Neural cell (in vitro differentiated cells): ENCODE data around the gene EPS8. TPM values are rescaled to one million over a fixed set of nuclear protein-coding genes. Genes with fewer than 3 reads are reported as not detected.

Source experiments
- H2AFZ ChIP-seq: fragments of 200-600, 300-800 bp; sonication (generic), shearing (Covaris generic); 2 replicates; pipeline ENCODE4 v1.6.0; 2014; ENCODE audit warnings: low read depth, mild to moderate bottlenecking, antibody characterized with exemption, low read length, moderate library complexity
- H3F3A ChIP-seq: fragments of 200-600 bp; shearing (Covaris generic); 2 replicates; pipeline ENCODE4 v1.6.1; 2016; ENCODE audit warnings: mild to moderate bottlenecking, moderate library complexity, mixed read lengths, antibody characterized with exemption, low read length; ENCODE audit not compliant: insufficient read depth, poor library complexity, severe bottlenecking
- H3K27ac ChIP-seq: fragments of 200-600, 300-800 bp; sonication (generic), shearing (Covaris generic); 2 replicates; pipeline ENCODE4 v1.5.1; 2014; ENCODE audit warnings: mild to moderate bottlenecking, low read length, moderate library complexity
- H3K27me3 ChIP-seq: fragments of 300-800, 200-600 bp; sonication (generic), shearing (Covaris generic); 2 replicates; pipeline ENCODE4 v1.6.0; 2014; ENCODE audit warnings: mild to moderate bottlenecking, low read depth, low read length, moderate library complexity; ENCODE audit not compliant: insufficient read depth
- H3K36me3 ChIP-seq: fragments of 300-800, 200-600 bp; sonication (generic), shearing (Covaris generic); 2 replicates; pipeline ENCODE4 v1.5.1; 2014; ENCODE audit warnings: mild to moderate bottlenecking, antibody characterized with exemption, low read length, moderate library complexity; ENCODE audit not compliant: insufficient read depth
- H3K4me2 ChIP-seq: fragments of 300-800, 200-600 bp; sonication (generic), shearing (Covaris generic); 2 replicates; pipeline ENCODE4 v1.6.0; 2014; ENCODE audit warnings: mild to moderate bottlenecking, low read length
- H3K4me3 ChIP-seq: fragments of 300-800, 200-600 bp; sonication (generic), shearing (Covaris generic); 2 replicates; pipeline ENCODE4 v1.5.1; 2014; ENCODE audit warnings: mild to moderate bottlenecking, low read length, moderate library complexity
- H3K79me2 ChIP-seq: fragments of 200-600 bp; shearing (Covaris generic); replicated peaks from 2 replicates; pipeline ENCODE4 v1.6.0; 2014; ENCODE audit warnings: mild to moderate bottlenecking, low read length, moderate library complexity; ENCODE audit not compliant: insufficient read depth
- H3K9ac ChIP-seq: fragments of 300-800, 200-600 bp; sonication (generic), shearing (Covaris generic); 2 replicates; pipeline ENCODE4 v1.6.1; 2016; ENCODE audit warnings: mild to moderate bottlenecking, low read length, mixed read lengths
- H3K9me2 ChIP-seq: fragments of 200-600 bp; shearing (Covaris generic); 2 replicates; pipeline ENCODE4 v1.6.1; 2016; ENCODE audit warnings: mild to moderate bottlenecking, low read length, mixed read lengths; ENCODE audit not compliant: insufficient read depth
- H3K9me3 ChIP-seq: fragments of 200-600, 300-800 bp; sonication (generic), shearing (Covaris generic); 2 replicates; pipeline ENCODE4 v1.6.1; 2016; ENCODE audit warnings: mild to moderate bottlenecking, mixed run types, low read length, moderate library complexity, mixed read lengths
- H4K20me1 ChIP-seq: fragments of 200-600 bp; shearing (Covaris generic); 2 replicates; pipeline ENCODE4 v1.6.1; 2016; ENCODE audit warnings: mild to moderate bottlenecking, mixed run types; ENCODE audit not compliant: insufficient read depth
- CTCF ChIP-seq: fragments of 450-650 bp; IDR thresholded peaks from 2 replicates; pipeline ENCODE4 v1.5.1; 2014; ENCODE audit warnings: antibody characterized with exemption, mild to moderate bottlenecking, moderate library complexity; ENCODE audit not compliant: poor library complexity, severe bottlenecking
- EP300 ChIP-seq: fragments of 450-650 bp; conservative IDR thresholded peaks from 2 replicates; pipeline ENCODE4 v1.6.1; 2014; ENCODE audit warnings: antibody characterized with exemption, mild to moderate bottlenecking, moderate library complexity; ENCODE audit not compliant: poor library complexity, severe bottlenecking
- EZH2 ChIP-seq: fragments of 200-600, 300-800 bp; shearing (Covaris generic), sonication (generic); IDR thresholded peaks from 2 replicates; pipeline ENCODE4 v1.6.1; 2014; ENCODE audit warnings: antibody characterized with exemption, low read length, borderline replicate concordance, mild to moderate bottlenecking; ENCODE audit not compliant: insufficient read depth, poor library complexity, severe bottlenecking
- MXI1 ChIP-seq: fragments of 450-650 bp; conservative IDR thresholded peaks from 2 replicates; pipeline ENCODE4 v1.6.1; 2014; ENCODE audit warnings: antibody characterized with exemption, mild to moderate bottlenecking; ENCODE audit not compliant: poor library complexity, severe bottlenecking
- POLR2AphosphoS5 ChIP-seq: IDR thresholded peaks from 2 replicates; pipeline ENCODE4 v1.6.1; 2012
- RAD21 ChIP-seq: fragments of 450-650 bp; conservative IDR thresholded peaks from 2 replicates; pipeline ENCODE4 v1.6.1; 2014; ENCODE audit warnings: antibody characterized with exemption, mild to moderate bottlenecking, moderate library complexity
- REST ChIP-seq: IDR thresholded peaks from 2 replicates; pipeline ENCODE4 v1.6.1; 2012; ENCODE audit warnings: borderline replicate concordance
- SMC3 ChIP-seq: fragments of 450-650 bp; conservative IDR thresholded peaks from 2 replicates; pipeline ENCODE4 v1.6.1; 2014; ENCODE audit warnings: antibody characterized with exemption, mild to moderate bottlenecking, moderate library complexity; ENCODE audit not compliant: poor library complexity
- TAF1 ChIP-seq: IDR thresholded peaks from 2 replicates; pipeline ENCODE4 v1.6.1; 2012; ENCODE audit warnings: low read depth
- polyA plus RNA-seq: library from polyadenylated mRNA; depleted of rRNA; stranded (reverse); fragments of >200 nt; gene quantifications from 2 replicates; pipeline ENCODE4 v1.2.3, GENCODE V29; 2014

EPS8 gene
- polyA plus RNA-seq, 1 donor from 2014 or later, result 12.2 TPM

GRCh38 chr12:15735837-15736615 lies 53.2 kb downstream of the EPS8 start:
- Histone ChIP-seq H3K4me2 (no peak overlapping the region), H3K27me3 (no peaks in the 10 kb centered on the region), H2AFZ (no peak overlapping the region), H3K4me3 (no peak overlapping the region), H3K27ac (no peak overlapping the region), H3K79me2 (no peaks in the 10 kb centered on the region), H4K20me1 (no peaks in the 10 kb centered on the region), H3K36me3 (no peaks in the 10 kb centered on the region), H3K9me2 (no peaks in the 10 kb centered on the region), H3K9me3 (no peaks in the 10 kb centered on the region), H3K9ac (no peak overlapping the region), H3F3A (no peaks in the 10 kb centered on the region)
- TF ChIP-seq MXI1 (no peak), REST (no peak), POLR2AphosphoS5 (no peak), EP300 (no peak), TAF1 (no peak), RAD21 (no peak), EZH2 (no peak), SMC3 (no peak), CTCF (no peak)

- Histone ChIP-seq H3F3A (no peaks in the 10 kb centered on the region), H3K27ac (no peak overlapping the region), H2AFZ (no peak overlapping the region), H3K27me3 (no peaks in the 10 kb centered on the region), H3K9ac (no peak overlapping the region), H3K4me3 (no peak overlapping the region), H3K79me2 (no peaks in the 10 kb centered on the region), H4K20me1 (no peaks in the 10 kb centered on the region), H3K9me3 (no peaks in the 10 kb centered on the region), H3K4me2 (no peak overlapping the region), H3K36me3 (no peaks in the 10 kb centered on the region), H3K9me2 (no peaks in the 10 kb centered on the region)
- TF ChIP-seq CTCF (no peak), SMC3 (no peak), EZH2 (no peak), TAF1 (no peak), MXI1 (no peak), POLR2AphosphoS5 (no peak), RAD21 (no peak), EP300 (no peak)
These were observed 56.1 kb downstream of the EPS8 start for GRCh38 chr12:15733136-15733535.
